HG02938 (cell line): Measurements from ENCODE around the gene GRIP1.

Experiments used
- ATAC-seq: cut with Tn5 transposase; IDR thresholded peaks from one replicate; pipeline ENCODE4 v1.9.1; 2021; ENCODE audit warnings: mild to moderate bottlenecking, moderate library complexity; ENCODE audit not compliant: unreplicated experiment

GRIP1 gene

GRCh38 chr12:66692986-66693385, 14.1 kb upstream of the GRIP1 start:
- no peak for ATAC-seq

- no peak for ATAC-seq
Measured at GRCh38 chr12:66692170-66692569, 13.3 kb upstream of the GRIP1 start.

DNA sequence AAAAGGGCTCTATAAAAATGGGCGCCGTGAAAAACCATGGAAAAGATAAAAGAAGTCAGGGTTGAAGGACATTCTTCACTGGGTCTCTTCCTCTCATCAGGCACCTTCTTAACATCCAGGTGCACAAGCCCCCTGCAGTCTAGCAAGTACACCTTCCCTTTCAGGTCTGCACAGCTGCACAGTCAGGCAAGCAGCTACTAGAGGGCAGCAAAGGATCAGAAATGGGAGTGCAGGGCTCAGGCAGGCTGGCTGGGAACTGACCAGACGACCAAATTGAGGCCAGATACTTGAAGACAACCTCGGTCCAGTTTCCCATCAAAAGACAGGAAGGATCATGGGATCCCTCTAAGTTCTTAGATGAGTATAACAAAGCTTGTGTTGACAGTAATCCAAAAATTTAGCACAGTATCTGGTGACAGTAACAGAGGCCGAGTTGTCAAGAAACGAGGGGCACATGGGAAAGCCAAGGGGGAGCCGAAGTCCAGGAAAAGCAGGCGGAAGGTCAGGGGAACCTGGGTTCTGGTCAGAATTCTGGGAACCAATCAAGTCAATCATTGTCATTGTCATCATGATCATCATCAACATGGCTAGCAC, 10.1 kb upstream of the GRIP1 start:
- no peak for ATAC-seq

- ATAC-seq, result no peak
Measured at GRCh38 chr12:66684222-66684621, 5.3 kb upstream of the GRIP1 start.

DNA sequence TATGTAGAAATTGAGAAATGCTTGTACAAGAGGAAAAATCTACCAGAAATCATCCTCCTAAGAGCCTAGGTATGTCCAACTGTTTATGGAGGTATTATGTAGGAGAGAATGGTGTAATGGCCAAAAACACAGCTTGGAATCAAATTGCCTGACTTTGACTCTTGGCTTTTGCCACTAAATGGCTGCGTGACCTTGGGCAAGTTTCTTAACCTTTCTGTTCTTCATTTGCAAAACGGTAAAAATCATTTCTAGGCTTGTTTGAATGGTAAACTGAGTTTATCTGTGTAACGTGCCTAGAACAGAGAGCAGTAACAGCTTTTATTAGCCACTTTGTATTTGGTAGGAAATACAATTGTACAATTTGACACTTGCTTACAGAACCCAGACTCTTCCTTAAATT, 4.9 kb upstream of the GRIP1 start:
- ATAC-seq, result no peak

GRCh38 chr12:66683073-66683472, 4.2 kb upstream of the GRIP1 start:
- ATAC-seq, result no peak

- ATAC-seq, result no peak
Measured at GRCh38 chr12:66679461-66680084, 697 bp upstream of the GRIP1 start.

- ATAC-seq, result no peak
Measured at GRCh38 chr12:66676241-66676640, 2.6 kb downstream of the GRIP1 start.

- no peak for ATAC-seq
Measured at GRCh38 chr12:66674495-66675122, 4.3 kb downstream of the GRIP1 start.

DNA sequence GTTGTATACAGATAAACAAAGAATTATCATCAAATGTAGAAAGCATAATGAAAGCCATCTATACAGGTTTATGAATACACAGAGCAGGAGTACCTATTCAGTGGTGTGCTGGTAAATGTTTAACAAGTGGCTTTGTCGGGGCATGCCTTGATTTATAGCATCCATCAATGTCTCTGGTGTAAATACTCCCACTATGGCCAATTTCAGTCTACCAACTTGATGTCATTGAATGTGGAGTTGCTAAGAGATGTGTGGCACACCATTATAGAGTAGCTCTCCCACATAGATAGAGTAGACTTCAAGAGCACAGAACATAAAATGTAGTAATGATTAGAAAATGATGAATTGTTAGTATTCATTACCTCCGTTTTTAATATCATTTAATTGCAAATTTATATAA, 9.3 kb downstream of the GRIP1 start:
- ATAC-seq, result no peak

- no peak for ATAC-seq
Measured at GRCh38 chr12:66668311-66668710, 10.6 kb downstream of the GRIP1 start.

DNA sequence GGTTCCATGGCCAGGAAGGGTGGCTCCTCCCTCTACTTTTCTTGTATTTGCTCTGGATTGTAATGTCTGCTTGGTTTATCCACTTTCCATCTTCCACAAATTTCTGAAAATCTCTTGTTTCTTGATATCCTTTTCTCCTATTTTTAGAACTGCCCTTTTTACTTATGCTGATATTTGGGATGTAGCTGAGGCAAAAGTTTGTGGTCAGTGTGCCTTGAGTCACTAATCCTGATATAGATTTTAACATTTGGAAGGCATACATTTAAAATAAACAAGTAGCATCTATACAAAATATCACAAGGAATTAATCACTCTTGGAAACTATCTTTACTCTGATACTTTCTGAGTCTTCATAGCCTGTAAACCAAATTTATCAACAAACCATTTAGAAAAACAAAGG, 11.0 kb downstream of the GRIP1 start:
- no peak for ATAC-seq

- no peak for ATAC-seq
Measured at GRCh38 chr12:66666481-66666880, 12.4 kb downstream of the GRIP1 start.

DNA sequence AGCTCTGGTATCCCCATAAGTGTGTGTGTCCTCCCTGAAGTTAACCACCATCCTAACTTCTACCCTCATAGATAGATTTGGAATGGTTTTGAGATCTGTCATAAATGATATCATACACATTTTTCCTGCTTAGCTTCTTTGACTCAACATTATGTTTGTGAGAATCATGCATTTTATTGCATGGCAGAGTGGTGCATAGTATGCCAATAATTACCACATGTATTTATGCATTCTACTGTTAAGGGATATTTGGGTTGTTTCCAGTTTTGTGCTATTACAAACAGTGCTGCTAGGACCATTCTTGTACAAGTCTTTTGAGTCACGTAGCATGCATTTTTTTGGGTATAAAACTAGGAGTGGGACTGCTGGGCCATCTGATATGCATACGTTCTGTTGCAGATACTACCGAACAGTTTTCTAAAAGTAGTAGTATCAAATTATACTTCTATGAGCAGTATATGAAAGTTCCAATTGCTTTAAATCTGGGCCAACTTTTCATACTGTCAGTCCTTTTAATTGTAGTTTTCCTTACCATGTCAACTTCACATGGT, 13.4 kb downstream of the GRIP1 start:
- no peak for ATAC-seq

- no peak for ATAC-seq
Measured at GRCh38 chr12:66664076-66664475, 14.8 kb downstream of the GRIP1 start.

GRCh38 chr12:66663611-66664010, 15.3 kb downstream of the GRIP1 start:
- ATAC-seq, result no peak

DNA sequence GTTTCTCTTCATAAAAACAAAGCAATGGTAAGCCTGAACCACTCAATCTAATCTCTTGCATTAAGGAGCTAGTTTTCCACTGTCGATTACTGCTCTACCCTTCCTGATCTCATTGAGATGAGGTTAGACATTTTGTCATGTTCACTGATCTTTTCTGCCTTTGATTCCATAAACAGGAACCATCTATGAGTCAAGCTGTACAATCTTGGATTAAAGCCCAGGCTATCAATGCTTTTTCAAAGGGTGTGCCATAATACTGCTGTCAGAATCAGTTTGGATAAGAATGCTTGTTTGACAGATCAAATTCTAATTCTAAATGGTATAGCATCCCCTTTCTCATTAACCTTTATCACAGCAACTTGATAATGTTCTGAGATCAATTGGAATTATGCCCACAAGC, 16.1 kb downstream of the GRIP1 start:
- no peak for ATAC-seq

DNA sequence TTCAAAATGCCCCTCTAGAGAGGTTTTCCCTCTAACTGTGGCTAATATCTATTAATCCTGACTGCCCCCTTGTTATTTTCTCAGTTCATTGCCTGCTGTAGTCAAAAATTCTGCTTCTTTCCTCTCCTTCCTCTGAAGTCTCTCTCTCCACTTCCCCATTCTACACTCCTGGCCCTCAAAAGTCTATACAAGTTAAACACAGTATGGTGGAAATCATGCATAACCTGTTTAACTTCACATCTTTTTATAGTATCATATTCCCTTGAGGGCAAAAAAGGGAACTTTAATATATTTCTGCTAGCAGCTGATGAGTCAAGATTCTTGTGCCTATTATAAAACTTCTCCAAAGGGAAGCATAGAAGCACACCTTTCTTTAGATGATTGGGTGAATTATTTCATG, 16.7 kb downstream of the GRIP1 start:
- ATAC-seq, result no peak

- ATAC-seq, result no peak
Measured at GRCh38 chr12:66661357-66661756, 17.5 kb downstream of the GRIP1 start.

- ATAC-seq, result no peak
Measured at GRCh38 chr12:66653796-66654195, 25.1 kb downstream of the GRIP1 start.

- ATAC-seq, result no peak
Measured at GRCh38 chr12:66648033-66648735, 30.7 kb downstream of the GRIP1 start.
